ENCODE results near the gene CLEC14A. TPM values are rescaled to one million over a fixed set of nuclear protein-coding genes. Genes with fewer than 3 reads are reported as not detected.

The CLEC14A gene
- total RNA-seq, 2 experiments from 2014 or later = not detected

DNA sequence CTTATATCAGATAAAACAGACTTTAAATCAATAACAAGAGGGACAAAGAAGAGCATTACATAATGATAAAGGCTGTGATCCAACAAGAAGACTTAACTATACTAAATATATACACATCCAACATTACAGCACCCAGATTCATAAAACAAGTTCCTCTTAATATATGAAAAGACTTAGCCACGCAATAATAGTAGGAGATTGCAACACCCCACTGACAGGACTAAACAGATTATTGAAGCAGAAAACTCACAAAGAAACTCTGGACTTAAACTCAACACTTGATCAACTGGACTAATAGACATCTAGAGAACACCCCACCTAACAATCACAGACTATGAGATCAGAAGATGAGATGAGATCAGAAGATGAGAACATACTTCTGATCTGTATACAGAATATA is 5.7 kb upstream of the CLEC14A start:
- no peak for DNase-seq
- CTCF ChIA-PET = no interaction called here
- no peak overlapping the region for H3K4me3 Mint-ChIP-seq
- no peak overlapping the region for H3K27ac Mint-ChIP-seq
- POLR2A ChIA-PET = no interaction called here
- H3K4me1 Mint-ChIP-seq (ENCODE audit: low read depth) = no peaks in the 10 kb centered on the region
- no peaks in the 10 kb centered on the region for H3K36me3 Mint-ChIP-seq
- intact Hi-C loops (cut with micrococcal nuclease) = no loop called here
- peaks cover 11% of the 10 kb centered on the region for H3K9me3 Mint-ChIP-seq
- peaks cover 16% of the 10 kb centered on the region for H3K27me3 Mint-ChIP-seq

DNA sequence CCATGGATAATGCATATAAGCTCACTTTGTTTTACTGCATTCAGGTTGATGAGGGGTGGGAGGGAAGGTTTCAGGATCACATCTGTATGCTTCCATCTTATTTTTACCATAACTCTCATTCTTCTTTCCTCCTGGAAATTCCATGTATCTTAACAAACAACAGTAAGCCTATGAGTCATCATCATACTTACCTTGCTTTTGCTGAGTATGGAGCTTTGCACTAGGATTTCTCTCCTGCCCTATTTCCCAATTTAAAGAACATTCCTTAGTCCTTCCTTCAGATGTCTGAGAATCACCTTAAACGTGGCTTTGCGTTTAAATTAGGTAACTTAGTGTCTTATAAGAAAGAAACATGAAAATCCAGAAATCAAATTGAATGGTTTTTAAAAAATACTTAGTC is 1.6 kb upstream of the CLEC14A start:
- no peak overlapping the region for H3K4me3 Mint-ChIP-seq
- ChIA-PET CTCF (no interaction called here), POLR2A (no interaction called here)
- H3K27me3 Mint-ChIP-seq = peaks cover 32% of the 10 kb centered on the region
- peaks cover 6% of the 10 kb centered on the region for H3K9me3 Mint-ChIP-seq
- H3K27ac Mint-ChIP-seq = no peak overlapping the region
- no peaks in the 10 kb centered on the region for H3K36me3 Mint-ChIP-seq
- intact Hi-C loops (cut with micrococcal nuclease) = loop anchor here (5.0 kb wide), 1 partner anchor 50 kb away; the partner anchor contains the start of gene SSTR1
- peaks cover 6% of the 10 kb centered on the region for H3K4me1 Mint-ChIP-seq (ENCODE audit: low read depth)
- DNase-seq = no peak

DNA sequence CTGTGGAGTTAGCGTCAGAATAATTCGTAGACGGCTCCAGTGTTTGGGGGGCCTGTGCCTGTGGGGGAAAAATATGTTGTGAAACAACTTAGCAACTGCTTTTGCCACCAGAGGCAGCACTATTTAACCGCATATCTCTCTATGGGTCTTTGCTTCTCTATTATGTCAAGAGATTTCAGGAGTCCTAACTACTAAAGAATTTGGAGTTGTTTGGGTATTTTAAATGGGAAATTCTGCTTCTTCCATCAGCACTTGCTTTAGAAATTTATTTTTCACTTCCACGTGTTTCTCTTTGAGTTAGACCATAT is 594 bp upstream of the CLEC14A start:
- Mint-ChIP-seq H3K27ac (no peak overlapping the region), H3K36me3 (no peaks in the 10 kb centered on the region), H3K4me1 (ENCODE audit: low read depth) (peaks cover 6% of the 10 kb centered on the region), H3K9me3 (no peaks in the 10 kb centered on the region), H3K27me3 (peaks cover 32% of the 10 kb centered on the region), H3K4me3 (peak overlapping the region; percentile 34)
- POLR2A ChIA-PET = no interaction called here
- DNase-seq = no peak
- intact Hi-C loops (cut with micrococcal nuclease) = loop anchor here (5.0 kb wide), 1 partner anchor 49 kb away; the partner anchor contains the start of gene SSTR1
- CTCF ChIA-PET = no interaction called here

DNA sequence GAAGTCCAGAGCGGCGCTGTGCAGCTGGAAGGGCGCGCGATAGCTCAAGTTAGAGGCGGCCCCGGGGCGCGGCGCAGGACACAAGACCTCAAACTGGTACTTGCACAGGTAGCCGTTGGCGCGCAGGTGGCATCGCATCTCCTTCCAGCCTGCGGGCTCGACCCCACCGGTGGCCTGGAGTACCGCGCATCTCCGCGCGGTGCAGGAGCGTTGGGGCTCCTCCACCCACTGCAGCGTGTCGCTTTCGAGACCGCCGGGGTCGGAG is 553 bp downstream of the CLEC14A start:
- peak overlapping the region; percentile 29 for H3K4me3 Mint-ChIP-seq
- peak; percentile 13 for DNase-seq
- H3K4me1 Mint-ChIP-seq (ENCODE audit: low read depth) = peaks cover 6% of the 10 kb centered on the region
- H3K27ac Mint-ChIP-seq = no peak overlapping the region
- intact Hi-C loops (cut with micrococcal nuclease) = loop anchor here (5.0 kb wide), 1 partner anchor 48 kb away; the partner anchor contains the start of gene SSTR1
- CTCF ChIA-PET = no interaction called here
- H3K27me3 Mint-ChIP-seq = peaks cover 32% of the 10 kb centered on the region
- no peaks in the 10 kb centered on the region for H3K36me3 Mint-ChIP-seq
- H3K9me3 Mint-ChIP-seq = no peaks in the 10 kb centered on the region
- POLR2A ChIA-PET = no interaction called here

DNA sequence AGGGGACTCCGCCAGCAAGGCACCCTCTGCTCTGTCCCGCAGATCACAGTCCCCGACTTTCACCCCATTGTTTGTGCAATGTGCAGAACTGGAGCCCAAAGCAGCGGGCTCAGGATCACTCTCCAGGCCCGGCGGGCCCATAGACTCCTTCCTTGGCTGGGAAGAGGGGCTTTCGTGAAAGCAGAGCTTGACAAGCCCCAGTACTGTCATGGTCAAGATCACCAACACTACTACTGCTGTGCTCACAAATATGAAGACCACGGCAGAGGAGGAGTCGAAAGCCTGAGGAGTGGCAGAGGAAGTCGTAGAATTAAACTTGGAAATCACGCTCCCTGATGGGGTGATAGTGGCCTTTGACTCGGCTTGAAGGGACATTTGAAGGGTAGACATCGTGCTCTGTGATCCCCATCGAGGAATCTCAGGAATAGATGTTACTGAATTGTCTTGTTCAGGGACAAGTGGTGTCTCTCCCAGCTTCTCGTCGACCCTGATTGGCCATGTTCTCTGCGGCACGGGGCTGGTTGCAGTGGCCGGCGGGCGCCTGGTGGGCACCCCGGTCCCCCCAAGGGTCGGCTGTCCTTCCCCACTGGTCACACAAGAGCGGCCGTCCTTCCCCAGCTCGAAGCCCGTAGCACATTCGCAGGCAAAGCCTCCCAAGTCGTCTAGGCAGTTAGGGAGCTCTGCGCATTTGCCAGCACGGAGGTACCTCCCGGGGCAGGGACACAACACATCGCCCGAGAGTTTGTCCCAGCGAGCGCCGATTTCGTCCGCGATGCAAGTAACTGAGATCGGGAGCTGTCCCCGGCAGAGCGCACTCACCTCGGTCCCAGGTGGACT is 1.1 kb downstream of the CLEC14A start:
- no peak overlapping the region for H3K27ac Mint-ChIP-seq
- peaks cover 32% of the 10 kb centered on the region for H3K27me3 Mint-ChIP-seq
- peak; percentile 10 for DNase-seq
- ChIA-PET CTCF (no interaction called here), POLR2A (no interaction called here)
- H3K4me1 Mint-ChIP-seq (ENCODE audit: low read depth) = peaks cover 6% of the 10 kb centered on the region
- H3K36me3 Mint-ChIP-seq = no peaks in the 10 kb centered on the region
- peak overlapping the region; percentile 29 for H3K4me3 Mint-ChIP-seq
- intact Hi-C loops (cut with micrococcal nuclease) = loop anchor here (5.0 kb wide), 1 partner anchor 47 kb away; the partner anchor contains the start of gene SSTR1
- no peaks in the 10 kb centered on the region for H3K9me3 Mint-ChIP-seq

DNA sequence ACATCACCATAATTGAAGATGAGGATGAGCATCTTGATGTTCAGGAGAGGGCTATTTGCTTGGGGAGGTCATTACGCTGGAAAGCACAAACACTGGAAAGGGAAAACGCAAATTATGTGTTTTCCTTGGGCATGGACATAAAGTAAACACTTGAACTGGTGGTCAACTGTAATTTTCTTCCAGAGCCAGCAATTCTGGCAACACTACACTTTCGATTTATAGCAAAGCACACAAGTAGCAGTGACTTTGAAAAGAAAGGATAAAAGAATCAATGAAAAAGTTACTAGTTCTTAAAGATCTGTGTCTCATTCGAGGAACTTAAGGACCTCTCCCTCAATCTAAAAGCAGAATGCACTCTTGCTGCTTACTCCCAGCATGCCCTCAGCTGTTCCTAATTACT is 2.2 kb downstream of the CLEC14A start:
- no peaks in the 10 kb centered on the region for H3K9me3 Mint-ChIP-seq
- ChIA-PET POLR2A (no interaction called here), CTCF (no interaction called here)
- intact Hi-C loops (cut with micrococcal nuclease) = no loop called here
- peaks cover 32% of the 10 kb centered on the region for H3K27me3 Mint-ChIP-seq
- H3K4me1 Mint-ChIP-seq (ENCODE audit: low read depth) = peaks cover 6% of the 10 kb centered on the region
- no peak overlapping the region for H3K4me3 Mint-ChIP-seq
- no peaks in the 10 kb centered on the region for H3K36me3 Mint-ChIP-seq
- no peak overlapping the region for H3K27ac Mint-ChIP-seq
- DNase-seq = no peak

DNA sequence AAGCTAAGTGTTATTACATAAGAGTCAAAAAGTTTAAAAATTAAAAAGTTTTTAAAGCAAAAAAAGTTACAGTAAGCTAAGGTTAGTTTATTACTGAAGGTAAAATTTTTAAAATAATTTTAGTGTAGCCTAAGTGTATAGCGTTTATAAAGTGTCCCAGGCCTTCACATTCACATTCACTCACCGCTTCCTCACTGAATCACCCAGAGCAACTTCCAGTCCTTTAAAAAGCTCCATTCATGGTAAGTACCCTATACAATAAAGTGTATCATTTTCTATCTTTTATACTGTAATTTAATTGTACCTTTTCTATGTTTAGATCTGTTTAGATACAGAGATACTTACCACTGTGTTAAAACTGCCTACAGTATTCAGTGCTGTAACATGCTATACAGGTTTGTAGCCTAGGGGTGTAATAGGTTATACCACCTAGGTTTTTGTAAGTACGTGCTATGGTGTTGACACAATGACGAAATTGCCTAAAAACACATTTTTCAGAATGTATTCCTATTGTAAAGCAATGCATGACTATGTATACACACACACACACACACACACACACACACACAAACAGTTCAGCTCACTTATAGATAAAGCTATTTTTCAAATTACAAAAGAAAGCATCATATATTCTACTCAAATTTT is 3.7 kb downstream of the CLEC14A start:
- intact Hi-C loops (cut with micrococcal nuclease) = no loop called here
- no peak for DNase-seq
- H3K9me3 Mint-ChIP-seq = no peaks in the 10 kb centered on the region
- ChIA-PET CTCF (interaction anchor here (0.6 kb wide), 1 partner anchor 47 kb away, joined by 3 read pairs; no protein-coding TSS in a partner anchor), POLR2A (no interaction called here)
- H3K4me1 Mint-ChIP-seq (ENCODE audit: low read depth) = peaks cover 6% of the 10 kb centered on the region
- H3K27me3 Mint-ChIP-seq = peaks cover 26% of the 10 kb centered on the region
- H3K36me3 Mint-ChIP-seq = no peaks in the 10 kb centered on the region
- no peak overlapping the region for H3K4me3 Mint-ChIP-seq
- H3K27ac Mint-ChIP-seq = no peak overlapping the region

DNA sequence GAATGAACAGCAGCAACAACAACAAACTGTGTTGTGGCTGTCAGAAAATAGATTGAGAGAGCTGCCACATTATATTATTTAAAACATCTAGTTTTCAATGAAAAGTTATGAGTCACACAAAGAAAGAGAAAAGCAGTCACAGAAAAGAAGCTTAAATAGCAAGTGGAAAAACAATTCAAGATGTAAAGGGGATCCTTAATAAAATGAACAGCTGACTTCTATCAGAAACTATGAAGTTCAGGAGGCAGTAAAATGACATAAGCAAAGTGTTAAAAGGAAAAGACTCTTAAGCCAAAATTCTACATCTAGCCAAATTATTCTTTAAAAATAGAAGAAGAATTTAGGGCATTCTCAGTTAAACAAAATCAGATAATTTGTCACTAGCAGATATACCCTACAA is 5.6 kb downstream of the CLEC14A start:
- peaks cover 17% of the 10 kb centered on the region for H3K27me3 Mint-ChIP-seq
- H3K27ac Mint-ChIP-seq = no peak overlapping the region
- no peaks in the 10 kb centered on the region for H3K9me3 Mint-ChIP-seq
- no peak overlapping the region for H3K4me3 Mint-ChIP-seq
- DNase-seq = no peak
- CTCF ChIA-PET = interaction anchor here (0.7 kb wide), 1 partner anchor 619 kb away, joined by 3 read pairs; no protein-coding TSS in a partner anchor
- intact Hi-C loops (cut with micrococcal nuclease) = no loop called here
- H3K36me3 Mint-ChIP-seq = no peaks in the 10 kb centered on the region
- POLR2A ChIA-PET = no interaction called here
- H3K4me1 Mint-ChIP-seq (ENCODE audit: low read depth) = no peaks in the 10 kb centered on the region

DNA sequence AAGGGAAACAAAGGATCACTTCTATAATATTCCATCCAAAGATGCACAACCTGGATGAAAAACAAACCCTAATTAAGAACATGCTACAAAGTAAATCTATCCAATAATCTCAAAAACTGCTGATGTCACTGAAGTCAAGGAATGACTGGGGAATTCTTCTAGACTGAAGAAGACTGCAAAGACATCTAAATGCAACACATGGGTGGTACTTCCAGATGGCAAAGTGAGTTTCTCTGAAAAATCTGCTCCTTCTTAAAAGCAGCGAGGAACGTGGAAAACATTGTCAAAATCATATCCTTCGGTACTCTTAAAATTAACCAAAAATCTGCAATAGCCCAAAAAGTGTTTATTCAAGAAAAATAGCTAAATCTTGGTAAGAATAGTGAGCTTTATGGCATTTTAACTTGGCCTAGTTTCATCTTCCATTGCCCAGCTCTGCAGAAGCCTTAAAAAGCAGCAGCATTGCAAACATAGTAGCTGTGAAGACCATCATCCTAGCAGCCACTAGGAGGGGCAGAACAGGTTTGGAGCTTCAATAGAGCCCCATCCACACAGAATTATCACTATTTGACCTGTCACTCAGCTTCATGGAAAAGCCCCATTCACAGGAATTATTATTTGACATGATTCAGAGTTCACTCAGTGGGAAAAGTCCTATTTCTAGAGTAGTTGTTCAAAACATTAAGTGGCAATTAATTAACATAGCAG is 7.4 kb downstream of the CLEC14A start:
- H3K36me3 Mint-ChIP-seq = no peaks in the 10 kb centered on the region
- intact Hi-C loops (cut with micrococcal nuclease) = no loop called here
- H3K27ac Mint-ChIP-seq = no peak overlapping the region
- no peak for DNase-seq
- H3K4me1 Mint-ChIP-seq (ENCODE audit: low read depth) = no peaks in the 10 kb centered on the region
- POLR2A ChIA-PET = no interaction called here
- CTCF ChIA-PET = no interaction called here
- no peak overlapping the region for H3K4me3 Mint-ChIP-seq
- no peaks in the 10 kb centered on the region for H3K9me3 Mint-ChIP-seq
- H3K27me3 Mint-ChIP-seq = peaks cover 7% of the 10 kb centered on the region

DNA sequence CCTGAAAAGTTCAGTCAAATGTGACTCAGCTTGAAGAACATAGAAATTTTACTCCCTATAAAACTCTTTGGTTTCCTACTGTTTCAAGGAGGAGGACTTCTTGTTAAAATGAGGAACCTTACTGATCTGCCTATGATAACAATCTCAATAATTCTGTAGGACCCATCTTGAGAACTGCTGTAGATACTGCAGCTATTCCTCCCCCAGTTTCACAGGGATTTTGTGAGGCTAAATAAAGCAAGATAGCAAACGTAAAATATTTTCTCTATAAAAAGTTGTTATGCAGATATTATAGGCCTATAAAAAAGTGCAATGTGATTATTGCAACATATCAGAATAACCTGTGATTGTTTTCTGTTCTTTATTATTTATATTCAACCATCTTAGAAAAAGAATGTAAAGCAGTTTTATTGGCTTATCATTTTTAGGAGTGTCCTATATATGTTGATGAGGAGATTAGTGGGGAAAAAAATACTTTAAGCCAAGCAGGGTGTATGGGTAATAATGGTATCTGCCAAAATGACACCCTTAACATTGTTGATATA is 12.1 kb downstream of the CLEC14A start:
- H3K4me1 Mint-ChIP-seq (ENCODE audit: low read depth) = no peaks in the 10 kb centered on the region
- H3K36me3 Mint-ChIP-seq = no peaks in the 10 kb centered on the region
- H3K9me3 Mint-ChIP-seq = no peaks in the 10 kb centered on the region
- no peak for DNase-seq
- ChIA-PET POLR2A (no interaction called here), CTCF (no interaction called here)
- intact Hi-C loops (cut with micrococcal nuclease) = no loop called here
- H3K27me3 Mint-ChIP-seq = peaks cover 6% of the 10 kb centered on the region
- H3K27ac Mint-ChIP-seq = no peak overlapping the region
- H3K4me3 Mint-ChIP-seq = no peak overlapping the region

DNA sequence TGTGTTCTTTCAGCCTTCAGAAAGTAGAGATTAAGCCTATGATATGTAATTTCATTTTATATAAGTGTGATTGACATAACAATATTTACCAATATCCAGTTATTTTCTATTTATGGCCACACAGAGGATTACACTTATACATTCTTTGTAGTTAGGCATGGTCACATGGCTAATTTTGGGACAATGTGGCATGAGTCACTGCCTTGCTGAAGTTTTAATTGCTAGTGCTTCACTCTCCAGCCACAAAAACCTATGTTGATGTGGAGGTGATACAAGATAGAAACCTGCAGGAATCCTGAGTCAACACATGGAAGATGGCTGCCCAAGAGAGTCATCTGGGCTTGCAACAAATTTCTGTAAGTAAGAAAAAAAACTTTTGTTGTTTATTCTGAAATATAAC is 17.0 kb downstream of the CLEC14A start:
- Mint-ChIP-seq H3K27me3 (peaks cover 6% of the 10 kb centered on the region), H3K9me3 (no peaks in the 10 kb centered on the region)

DNA sequence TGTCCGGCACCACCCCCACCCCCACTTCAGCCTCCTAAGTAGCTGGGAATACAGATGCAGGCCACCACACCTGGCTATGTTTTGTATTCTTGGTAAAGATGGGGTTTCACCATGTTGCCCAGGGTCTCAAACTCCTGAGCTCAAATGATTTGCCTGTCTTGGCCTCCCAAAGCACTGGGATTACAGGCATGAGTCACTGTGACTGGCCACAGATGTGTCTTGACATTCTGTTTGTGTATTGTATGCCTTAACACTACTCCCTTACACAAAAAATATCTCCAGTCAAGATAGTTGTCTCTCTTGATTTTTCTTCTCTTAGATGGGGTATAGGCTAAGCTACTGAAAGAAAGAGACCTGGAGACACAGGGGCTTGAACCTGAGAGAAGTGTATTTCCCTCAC is 17.6 kb downstream of the CLEC14A start:
- POLR2A ChIA-PET = interaction anchor here (0.7 kb wide), 1 partner anchor 1419 kb away, joined by 3 read pairs; no protein-coding TSS in a partner anchor
- Mint-ChIP-seq H3K4me1 (ENCODE audit: low read depth) (no peaks in the 10 kb centered on the region), H3K36me3 (no peaks in the 10 kb centered on the region), H3K9me3 (no peaks in the 10 kb centered on the region), H3K27me3 (peaks cover 6% of the 10 kb centered on the region), H3K4me3 (no peak overlapping the region), H3K27ac (no peak overlapping the region)
- intact Hi-C loops (cut with micrococcal nuclease) = no loop called here
- CTCF ChIA-PET = no interaction called here
- DNase-seq = no peak

More for the DNA sequence above, 17.0 kb downstream of the CLEC14A start:
- H3K4me1 Mint-ChIP-seq (ENCODE audit: low read depth) = no peaks in the 10 kb centered on the region
- no peak overlapping the region for H3K4me3 Mint-ChIP-seq
- H3K36me3 Mint-ChIP-seq = no peaks in the 10 kb centered on the region
- ChIA-PET CTCF (no interaction called here), POLR2A (no interaction called here)
- intact Hi-C loops (cut with micrococcal nuclease) = no loop called here
- DNase-seq = no peak
- H3K27ac Mint-ChIP-seq = no peak overlapping the region
